NT2/D1 (cell line): ENCODE measurements around the gene ITGB3BP.

ENCODE experiments used
- SUZ12 ChIP-seq: IDR thresholded peaks from 2 replicates; pipeline ENCODE4 v1.6.1; 2011; ENCODE audit not compliant: insufficient read length, insufficient read depth; ENCODE audit errors: extremely low read depth
- YY1 ChIP-seq: IDR thresholded peaks from 2 replicates; pipeline ENCODE4 v1.6.1; 2011; ENCODE audit not compliant: insufficient read length, insufficient read depth
- ZNF274 ChIP-seq: IDR thresholded peaks from 2 replicates; pipeline ENCODE4 v1.6.1; 2011; ENCODE audit warnings: mild to moderate bottlenecking, low read depth, low read length

DNA sequence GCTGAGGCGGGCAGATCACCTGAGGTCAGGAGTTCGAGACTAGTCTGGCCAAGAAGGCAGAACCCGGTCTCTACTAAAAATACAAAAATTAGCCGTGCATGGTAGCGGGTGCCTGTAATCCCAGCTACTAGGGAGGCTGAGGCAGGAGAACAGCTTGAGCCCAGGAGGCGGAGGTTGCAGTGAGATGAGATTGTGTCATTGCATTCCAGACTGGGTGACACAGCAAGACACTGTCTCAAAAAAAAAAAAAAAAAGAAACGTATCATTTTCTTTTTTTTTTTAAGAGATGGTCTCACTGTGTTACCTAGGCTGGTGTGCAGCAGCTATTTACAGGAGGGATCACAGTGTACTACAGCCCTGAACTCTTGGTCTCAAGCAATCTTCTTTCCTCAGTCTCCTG, 47.3 kb downstream of the ITGB3BP start:
- TF ChIP-seq ZNF274 (no peak), YY1 (no peak), SUZ12 (no peak)
